Posterior vena cava (tissue), 2 donors: ENCODE data around the gene UBXN11. TPM values are rescaled to one million over a fixed set of nuclear protein-coding genes. Genes with fewer than 3 reads are reported as not detected.
"Not testable (repeated sequence)": the region's sequence is repeated elsewhere in the genome, so short reads cannot be mapped to it uniquely, and the experiment has no call there.

ENCODE experiments used
- DNase-seq: peaks from one replicate; pipeline ENCODE4 v3.0.0-alpha.2; 2020; ENCODE audit warnings: low spot score
- intact Hi-C, 2 donors: fragments of 100-400 bp; cut with DNase I; formaldehyde crosslinking; loops; one replicate each; pipeline versions ENCODE4 v1.14.1 to v1.14.2; 2022 to 2023
- total RNA-seq, 2 donors: library from RNA; stranded (reverse); fragmentation: NEBNext Ultra II Directional; extraction: Animal tissue kit (Norgen Biotek cat#: 25700); gene quantifications; one replicate each; pipeline ENCODE4 v1.2.1, GENCODE V29; 2021
- donor health status: DM: yes; HTN: yes; CAD: no.
- donor health status: DM: yes; HTN: yes; CAD: no.

UBXN11 gene
- total RNA-seq, 2 donors from 2014 or later: 12.2 to 17.1 TPM

- no peak for DNase-seq
These were observed 32.2 kb upstream of the UBXN11 start for GRCh38 chr1:26338670-26339069.

GRCh38 chr1:26337625-26338024 is 31.2 kb upstream of the UBXN11 start:
- DNase-seq: no peak
- intact Hi-C loops: no loop called here

More at GRCh38 chr1:26338670-26339069, 32.2 kb upstream of the UBXN11 start:
- intact Hi-C loops: no loop called here

GRCh38 chr1:26337206-26337535 is 30.7 kb upstream of the UBXN11 start:
- intact Hi-C loops: no loop called here
- DNase-seq: no peak

- intact Hi-C loops: no loop called here
- DNase-seq: peak; percentile 83
These were observed 30.2 kb upstream of the UBXN11 start for GRCh38 chr1:26336477-26337205.

GRCh38 chr1:26335774-26336476 is 29.5 kb upstream of the UBXN11 start:
- intact Hi-C loops: no loop called here
- DNase-seq: peak; percentile 85

GRCh38 chr1:26333312-26333711 is 26.9 kb upstream of the UBXN11 start:
- intact Hi-C loops: not testable (repeated sequence)

GRCh38 chr1:26330276-26330675 is 23.8 kb upstream of the UBXN11 start:
- intact Hi-C loops: no loop called here

More at GRCh38 chr1:26333312-26333711, 26.9 kb upstream of the UBXN11 start:
- not testable (repeated sequence) for DNase-seq

GRCh38 chr1:26329380-26329779 is 22.9 kb upstream of the UBXN11 start:
- not testable (repeated sequence) for DNase-seq
- intact Hi-C loops: loop anchor here in 1 of 2 donors (10.0 kb wide), 1 partner anchor 225 kb away; no protein-coding TSS in a partner anchor

More at GRCh38 chr1:26330276-26330675, 23.8 kb upstream of the UBXN11 start:
- no peak for DNase-seq

- DNase-seq: no peak
- intact Hi-C loops: loop anchor here in 1 of 2 donors (10.0 kb wide), 1 partner anchor 224 kb away; no protein-coding TSS in a partner anchor
These were observed 22.2 kb upstream of the UBXN11 start for GRCh38 chr1:26328597-26328996.

- DNase-seq: no peak
- intact Hi-C loops: loop anchor here in 1 of 2 donors (10.0 kb wide), 1 partner anchor 223 kb away; no protein-coding TSS in a partner anchor
These were observed 21.5 kb upstream of the UBXN11 start for GRCh38 chr1:26327956-26328362.

GRCh38 chr1:26324550-26324949 is 18.1 kb upstream of the UBXN11 start:
- no peak for DNase-seq
- intact Hi-C loops: loop anchor here (5.0 to 10.0 kb wide), 4 partner anchors 37 to 220 kb away; partner anchors contain the start of genes C1orf232 (in 1 of the 2) and ZNF593 (in 1 of the 2)

- intact Hi-C loops: loop anchor here (2.0 to 10.0 kb wide), 5 partner anchors 36 to 219 kb away; partner anchors contain the start of genes C1orf232 (in 1 of the 2) and ZNF593 (in 1 of the 2)
- no peak for DNase-seq
These were observed 16.9 kb upstream of the UBXN11 start for GRCh38 chr1:26323382-26323781.

GRCh38 chr1:26322042-26322331 is 15.6 kb upstream of the UBXN11 start:
- intact Hi-C loops: loop anchor here (2.0 to 10.0 kb wide), 5 partner anchors 35 to 217 kb away; partner anchors contain the start of genes C1orf232 (in 1 of the 2) and ZNF593 (in 1 of the 2)

GRCh38 chr1:26321315-26322041 is 15.0 kb upstream of the UBXN11 start:
- peak; percentile 98 for DNase-seq
- intact Hi-C loops: loop anchor here (2.0 to 10.0 kb wide), 5 partner anchors 34 to 217 kb away; partner anchors contain the start of genes C1orf232 (in 1 of the 2) and ZNF593 (in 1 of the 2)

More at GRCh38 chr1:26322042-26322331, 15.6 kb upstream of the UBXN11 start:
- DNase-seq: no peak

GRCh38 chr1:26320896-26321295 is 14.5 kb upstream of the UBXN11 start:
- no peak for DNase-seq
- intact Hi-C loops: loop anchor here (5.0 to 10.0 kb wide), 4 partner anchors 34 to 216 kb away; partner anchors contain the start of genes C1orf232 (in 1 of the 2) and ZNF593 (in 1 of the 2)

GRCh38 chr1:26318338-26319064 is 12.1 kb upstream of the UBXN11 start:
- no peak for DNase-seq
- intact Hi-C loops: no loop called here

GRCh38 chr1:26317612-26318337 is 11.3 kb upstream of the UBXN11 start, which contains the start of gene CD52:
TSS of gene CD52 (plus strand) at chr1:26317958. CDS start at chr1:26318018, 60 bp downstream.
- DNase-seq: no peak
- intact Hi-C loops: no loop called here

- intact Hi-C loops: no loop called here
- no peak for DNase-seq
These were observed 10.7 kb upstream of the UBXN11 start for GRCh38 chr1:26317146-26317545.
